GM10248 (cell line): ENCODE data around the gene ALDH4A1.

Source experiments
- CTCF ChIA-PET: fragments of 300-600 bp; sonication (Branson Sonifier 250); formaldehyde crosslinking; extraction: SDS; loops from one replicate; lab custom pipeline; 2021; ENCODE audit warnings: antibody characterized with exemption; lab: Yijun Ruan, JAX
- POLR2A ChIA-PET: fragments of 350-650 bp; sonication (Branson Sonifier 250); formaldehyde crosslinking; extraction: SDS; loops from one replicate; lab custom pipeline; 2020; ENCODE audit warnings: antibody characterized with exemption; lab: Yijun Ruan, JAX
- DNase-seq: peaks from one replicate; pipeline ENCODE4 v3.0.0; 2012; ENCODE audit errors: extremely low spot score
- TF ChIP-seq, protein P1 (sequence below): IDR thresholded peaks from 2 replicates; pipeline ENCODE4 v1.5.1; 2012; ENCODE audit warnings: mild to moderate bottlenecking, low read depth; ENCODE audit errors: extremely low read depth, missing control alignments, control extremely low read depth

The ALDH4A1 gene

DNA sequence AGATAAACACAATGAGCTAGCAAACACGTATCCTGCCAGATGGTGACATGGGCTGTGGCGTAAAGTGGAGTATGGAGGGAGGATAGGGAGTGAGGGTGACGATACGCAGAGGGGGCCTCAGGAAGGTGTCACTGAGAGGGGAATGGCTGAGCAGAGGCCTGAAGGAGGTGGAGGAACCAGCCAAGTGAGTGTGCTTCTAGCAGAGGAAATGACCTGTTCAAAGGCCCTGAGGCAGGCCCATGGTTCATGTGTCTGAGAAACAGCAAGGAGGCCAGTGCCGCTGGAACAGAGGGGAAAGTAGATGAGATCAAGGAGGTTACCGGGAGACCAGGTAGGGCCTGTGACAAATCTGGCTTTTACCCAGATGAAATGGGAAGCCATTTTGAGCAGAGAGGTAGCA lies 78.9 kb downstream of the ALDH4A1 start:
- TF ChIP-seq, protein P1, sequence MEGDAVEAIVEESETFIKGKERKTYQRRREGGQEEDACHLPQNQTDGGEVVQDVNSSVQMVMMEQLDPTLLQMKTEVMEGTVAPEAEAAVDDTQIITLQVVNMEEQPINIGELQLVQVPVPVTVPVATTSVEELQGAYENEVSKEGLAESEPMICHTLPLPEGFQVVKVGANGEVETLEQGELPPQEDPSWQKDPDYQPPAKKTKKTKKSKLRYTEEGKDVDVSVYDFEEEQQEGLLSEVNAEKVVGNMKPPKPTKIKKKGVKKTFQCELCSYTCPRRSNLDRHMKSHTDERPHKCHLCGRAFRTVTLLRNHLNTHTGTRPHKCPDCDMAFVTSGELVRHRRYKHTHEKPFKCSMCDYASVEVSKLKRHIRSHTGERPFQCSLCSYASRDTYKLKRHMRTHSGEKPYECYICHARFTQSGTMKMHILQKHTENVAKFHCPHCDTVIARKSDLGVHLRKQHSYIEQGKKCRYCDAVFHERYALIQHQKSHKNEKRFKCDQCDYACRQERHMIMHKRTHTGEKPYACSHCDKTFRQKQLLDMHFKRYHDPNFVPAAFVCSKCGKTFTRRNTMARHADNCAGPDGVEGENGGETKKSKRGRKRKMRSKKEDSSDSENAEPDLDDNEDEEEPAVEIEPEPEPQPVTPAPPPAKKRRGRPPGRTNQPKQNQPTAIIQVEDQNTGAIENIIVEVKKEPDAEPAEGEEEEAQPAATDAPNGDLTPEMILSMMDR = no peak
- POLR2A ChIA-PET = no interaction called here
- no peak for DNase-seq
- CTCF ChIA-PET = interaction anchor here (1.0 to 9.5 kb wide), 3 partner anchors 10 to 225 kb away, joined by 3 to 71 read pairs (median 3); no protein-coding TSS in a partner anchor
